SU-DHL-6 (cell line): ENCODE measurements around the gene PFN3.

Experiments
- H2AFZ ChIP-seq: fragments of 200-600 bp; sonication (generic); 2 replicates; pipeline ENCODE4 v1.6.1; 2014; ENCODE audit warnings: low read depth, mild to moderate bottlenecking, moderate library complexity, mixed read lengths, antibody characterized with exemption, low read length; ENCODE audit not compliant: severe bottlenecking
- H3F3A ChIP-seq: fragments of 200-600 bp; shearing (Covaris generic); 2 replicates; pipeline ENCODE4 v1.6.0; 2016; ENCODE audit warnings: antibody characterized with exemption, mild to moderate bottlenecking; ENCODE audit not compliant: insufficient read depth
- H3K27ac ChIP-seq: fragments of 200-600 bp; sonication (generic); 2 replicates; pipeline ENCODE4 v1.5.1; 2016; ENCODE audit warnings: low read depth, mild to moderate bottlenecking, low read length, moderate library complexity, mixed read lengths
- H3K27me3 ChIP-seq: fragments of 200-600 bp; sonication (generic), shearing (Covaris generic); 2 replicates; pipeline ENCODE4 v1.6.0; 2014; ENCODE audit warnings: mild to moderate bottlenecking, low read length
- H3K36me3 ChIP-seq: fragments of 200-600 bp; sonication (generic); 2 replicates; pipeline ENCODE4 v1.6.1; 2014; ENCODE audit warnings: mild to moderate bottlenecking, low read length, mixed read lengths
- H3K4me2 ChIP-seq: fragments of 300-600, 200-600 bp; shearing (Covaris generic), sonication (generic); 2 replicates; pipeline ENCODE4 v1.6.0; 2014; ENCODE audit warnings: low read length, low read depth, mild to moderate bottlenecking; ENCODE audit not compliant: poor library complexity, severe bottlenecking
- H3K4me3 ChIP-seq: fragments of 200-600 bp; sonication (generic); 2 replicates; pipeline ENCODE4 v1.5.1; 2014; ENCODE audit warnings: antibody characterized with exemption, low read length, mild to moderate bottlenecking, mixed read lengths; ENCODE audit not compliant: insufficient read depth, poor library complexity, severe bottlenecking
- H3K79me2 ChIP-seq: fragments of 200-600 bp; sonication (generic); 2 replicates; pipeline ENCODE4 v1.6.1; 2014; ENCODE audit warnings: mild to moderate bottlenecking, low read length, moderate library complexity; ENCODE audit not compliant: insufficient read depth
- H3K9ac ChIP-seq: fragments of 200-600 bp; sonication (generic); 2 replicates; pipeline ENCODE4 v1.7.0; 2014; ENCODE audit warnings: mild to moderate bottlenecking, low read length
- H3K9me2 ChIP-seq: fragments of 200-600 bp; sonication (generic); replicated peaks from 2 replicates; pipeline ENCODE4 v1.6.1; 2014; ENCODE audit warnings: low read length; ENCODE audit not compliant: insufficient read depth
- H3K9me3 ChIP-seq: fragments of 200-600 bp; sonication (generic); 2 replicates; pipeline ENCODE4 v1.6.1; 2014; ENCODE audit warnings: low read length, mixed read lengths; ENCODE audit not compliant: insufficient read depth
- H4K20me1 ChIP-seq: fragments of 200-600 bp; sonication (generic); 2 replicates; pipeline ENCODE4 v1.6.1; 2014; ENCODE audit warnings: low read depth, mild to moderate bottlenecking, antibody characterized with exemption, low read length, moderate library complexity, mixed read lengths
- EZH2phosphoT487 ChIP-seq: fragments of 200-600 bp; sonication (generic), shearing (Covaris generic); conservative IDR thresholded peaks from 2 replicates; pipeline ENCODE4 v1.6.1; 2018; ENCODE audit warnings: mild to moderate bottlenecking, antibody characterized with exemption, low read length, moderate library complexity, mixed read lengths
- TF ChIP-seq, protein P1 (sequence below): fragments of 200-600 bp; sonication (generic); IDR thresholded peaks from one replicate; pipeline ENCODE4 v1.5.1; 2017; ENCODE audit warnings: antibody characterized with exemption, mild to moderate bottlenecking, low read length, moderate library complexity; ENCODE audit not compliant: insufficient read depth, poor library complexity, severe bottlenecking

Gene PFN3

DNA sequence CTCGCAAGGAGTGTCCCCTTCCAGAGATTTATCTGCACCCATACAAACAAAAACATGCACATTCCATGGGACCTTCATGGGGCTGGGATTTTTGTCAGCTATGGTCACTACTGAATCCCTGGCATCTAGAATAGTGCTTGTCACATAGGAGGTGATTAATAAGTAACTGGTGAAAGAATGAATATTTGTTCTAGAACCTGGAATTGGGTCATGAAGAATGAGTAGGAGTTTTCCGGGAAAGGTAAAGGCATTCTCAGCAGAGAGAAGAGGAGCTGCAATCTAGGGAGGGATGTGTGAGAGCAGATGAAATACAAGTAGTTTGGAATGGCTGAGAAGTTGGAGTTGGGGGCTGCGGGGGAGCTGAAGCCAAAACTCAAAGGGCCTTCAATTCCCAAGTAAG, 46.2 kb downstream of the PFN3 start:
- H4K20me1 ChIP-seq, result no peaks in the 10 kb centered on the region; the same call in 1 of the 2 replicates
- H2AFZ ChIP-seq, result no peak overlapping the region
- H3K9me2 ChIP-seq, result no peaks in the 10 kb centered on the region
- no peak overlapping the region for H3K27ac ChIP-seq
- peaks cover 21% of the 10 kb centered on the region for H3K79me2 ChIP-seq
- no peak for TF ChIP-seq EZH2phosphoT487
- TF ChIP-seq, protein P1, sequence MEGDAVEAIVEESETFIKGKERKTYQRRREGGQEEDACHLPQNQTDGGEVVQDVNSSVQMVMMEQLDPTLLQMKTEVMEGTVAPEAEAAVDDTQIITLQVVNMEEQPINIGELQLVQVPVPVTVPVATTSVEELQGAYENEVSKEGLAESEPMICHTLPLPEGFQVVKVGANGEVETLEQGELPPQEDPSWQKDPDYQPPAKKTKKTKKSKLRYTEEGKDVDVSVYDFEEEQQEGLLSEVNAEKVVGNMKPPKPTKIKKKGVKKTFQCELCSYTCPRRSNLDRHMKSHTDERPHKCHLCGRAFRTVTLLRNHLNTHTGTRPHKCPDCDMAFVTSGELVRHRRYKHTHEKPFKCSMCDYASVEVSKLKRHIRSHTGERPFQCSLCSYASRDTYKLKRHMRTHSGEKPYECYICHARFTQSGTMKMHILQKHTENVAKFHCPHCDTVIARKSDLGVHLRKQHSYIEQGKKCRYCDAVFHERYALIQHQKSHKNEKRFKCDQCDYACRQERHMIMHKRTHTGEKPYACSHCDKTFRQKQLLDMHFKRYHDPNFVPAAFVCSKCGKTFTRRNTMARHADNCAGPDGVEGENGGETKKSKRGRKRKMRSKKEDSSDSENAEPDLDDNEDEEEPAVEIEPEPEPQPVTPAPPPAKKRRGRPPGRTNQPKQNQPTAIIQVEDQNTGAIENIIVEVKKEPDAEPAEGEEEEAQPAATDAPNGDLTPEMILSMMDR, result no peak
- H3K36me3 ChIP-seq, result no peaks in the 10 kb centered on the region
- H3K4me2 ChIP-seq, result no peak overlapping the region
- H3K4me3 ChIP-seq, result no peak overlapping the region
- no peak overlapping the region for H3K9ac ChIP-seq
- peaks cover 7% of the 10 kb centered on the region for H3F3A ChIP-seq
- no peaks in the 10 kb centered on the region for H3K9me3 ChIP-seq
- no peaks in the 10 kb centered on the region for H3K27me3 ChIP-seq

DNA sequence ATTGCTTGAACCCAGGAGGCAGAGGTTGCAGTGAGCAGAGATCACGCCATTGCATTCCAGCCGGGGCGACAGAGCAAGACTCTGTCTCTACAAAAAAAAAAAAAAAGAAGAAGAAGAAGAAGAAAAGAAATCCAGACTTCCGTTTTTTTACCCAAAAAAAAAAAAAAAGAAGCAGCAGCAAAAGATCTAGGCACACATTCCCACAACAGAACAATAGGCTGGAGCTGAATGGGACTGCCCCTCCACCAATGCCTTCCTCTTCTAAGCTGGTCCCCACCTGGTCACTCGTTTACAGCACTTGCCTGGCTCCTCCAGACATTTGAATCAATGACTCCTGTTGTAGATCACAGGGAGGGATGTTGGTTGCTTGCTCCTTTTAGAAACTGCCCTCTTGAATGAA, 47.4 kb downstream of the PFN3 start:
- Histone ChIP-seq H3K9me2 (no peaks in the 10 kb centered on the region), H3K27ac (no peak overlapping the region), H3K36me3 (no peaks in the 10 kb centered on the region; the same call in 1 of the 2 replicates), H3K4me2 (no peak overlapping the region), H3K27me3 (no peaks in the 10 kb centered on the region), H4K20me1 (no peaks in the 10 kb centered on the region; the same call in 1 of the 2 replicates), H3K4me3 (no peak overlapping the region), H3K9me3 (no peaks in the 10 kb centered on the region), H3F3A (peaks cover 7% of the 10 kb centered on the region), H2AFZ (no peak overlapping the region), H3K9ac (no peak overlapping the region), H3K79me2 (peaks cover 32% of the 10 kb centered on the region)
- TF ChIP-seq, protein P1, result no peak
- no peak for TF ChIP-seq EZH2phosphoT487

DNA sequence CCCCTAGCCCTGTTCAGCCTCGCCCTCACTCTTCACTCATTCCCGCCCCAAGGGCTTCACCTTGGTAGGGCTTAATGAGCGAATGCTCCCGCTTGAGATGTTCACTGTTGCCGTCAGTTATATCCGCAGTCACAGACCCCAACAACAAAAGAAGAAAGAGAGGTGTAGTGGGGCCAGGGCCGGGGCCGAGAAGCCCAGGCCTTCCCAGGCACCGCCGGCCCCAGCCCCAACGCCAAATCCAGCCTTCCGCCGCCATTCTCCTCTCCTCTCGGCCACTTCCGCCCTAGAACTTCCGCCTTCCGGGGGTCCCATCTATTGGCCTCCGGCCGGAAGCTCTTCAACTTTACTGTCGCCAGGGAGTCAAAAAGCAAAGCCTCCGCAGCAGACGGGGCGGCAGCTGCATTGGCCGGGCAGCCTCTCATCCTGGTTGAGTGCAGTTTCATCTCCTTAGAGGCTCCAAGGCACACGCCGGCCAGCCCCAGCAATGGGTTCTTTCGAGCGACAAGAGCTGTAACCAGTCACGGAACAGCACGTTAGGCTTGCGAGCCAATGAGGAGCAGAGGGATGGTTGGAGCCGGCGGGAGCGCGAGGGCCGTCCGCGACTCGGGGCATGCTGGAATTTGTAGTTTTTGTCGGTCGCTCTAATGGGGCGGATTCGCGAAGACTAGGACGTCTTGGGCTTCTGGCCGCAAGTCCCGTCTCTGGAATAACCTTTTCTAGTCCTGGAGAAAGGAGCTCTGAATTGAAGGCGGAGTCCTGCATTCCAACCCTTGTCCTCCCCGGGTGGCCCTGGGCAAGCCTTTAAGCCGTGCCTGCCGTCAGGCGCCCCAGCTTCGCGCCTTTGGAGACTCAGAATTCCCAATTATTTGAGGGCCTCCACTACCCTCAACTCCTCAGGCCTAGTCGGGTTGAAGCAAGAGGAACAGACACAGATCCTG, 48.8 kb downstream of the PFN3 start, which contains the start of gene LMAN2:
Gene LMAN2, minus strand, starts transcription at position 277 of the 938 bp plus-strand sequence. Its CDS starts 21 bp downstream, at position 256.
- Histone ChIP-seq H3K27me3 (no peaks in the 10 kb centered on the region), H3K9me3 (no peaks in the 10 kb centered on the region), H3K27ac (peak within 1 kb of the TSS; percentile 95), H3K4me2 (peak within 1 kb of the TSS; percentile 97), H3K9me2 (no peaks in the 10 kb centered on the region), H3K79me2 (peaks cover 47% of the 10 kb centered on the region), H3K4me3 (peak within 1 kb of the TSS; percentile 76), H3K9ac (peak within 1 kb of the TSS; percentile 70), H3F3A (peaks cover 3% of the 10 kb centered on the region; the same call in 1 of the 2 replicates), H3K36me3 (peaks cover 6% of the 10 kb centered on the region; the same call in 1 of the 2 replicates), H4K20me1 (no peaks in the 10 kb centered on the region; the same call in 1 of the 2 replicates), H2AFZ (peak within 1 kb of the TSS; percentile 72)
- TF ChIP-seq EZH2phosphoT487, result no peak
- TF ChIP-seq, protein P1, result no peak
